KOPT-K1 (cell line): ENCODE data around the gene TAF1C.
"Not testable (repeated sequence)": the region's sequence is repeated elsewhere in the genome, so short reads cannot be mapped to it uniquely, and the experiment has no call there.

Experiments used
- H3K27ac ChIP-seq: fragments of 200-600 bp; sonication (generic); 2 replicates; pipeline ENCODE4 v1.5.1; 2016; ENCODE audit warnings: antibody characterized with exemption, mild to moderate bottlenecking, low read depth, low read length; ENCODE audit not compliant: poor library complexity, severe bottlenecking
- H3K36me3 ChIP-seq: fragments of 200-600 bp; sonication (generic); 2 replicates; pipeline ENCODE4 v1.5.1; 2017; ENCODE audit warnings: antibody characterized with exemption, mild to moderate bottlenecking, low read length, moderate library complexity; ENCODE audit not compliant: insufficient read depth
- H3K9me3 ChIP-seq: fragments of 200-600 bp; sonication (generic); 2 replicates; pipeline ENCODE4 v1.5.1; 2017; ENCODE audit warnings: antibody characterized with exemption, low read length, mild to moderate bottlenecking; ENCODE audit not compliant: insufficient read depth, poor library complexity, severe bottlenecking

The TAF1C gene

DNA sequence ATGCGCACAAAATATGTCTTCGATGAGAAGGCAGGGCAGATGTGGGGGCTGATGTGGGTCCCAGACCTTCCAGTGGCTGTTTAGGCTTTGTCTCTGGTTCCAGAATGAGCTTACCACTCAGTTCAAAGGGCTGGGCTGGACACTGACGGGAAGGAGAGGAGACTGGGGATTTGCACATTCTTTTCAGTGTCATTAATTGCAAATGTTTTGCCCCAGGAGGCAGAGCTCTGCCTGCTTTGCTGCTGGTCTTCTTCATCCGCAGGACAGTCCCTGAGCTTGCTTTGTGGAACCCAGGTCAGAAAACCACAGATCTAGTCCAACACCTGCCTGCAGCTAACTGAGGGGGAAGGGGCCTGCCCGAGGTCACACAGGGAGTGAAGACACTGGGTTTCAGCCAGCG lies 32.1 kb upstream of the TAF1C start:
- no peaks in the 10 kb centered on the region for H3K9me3 ChIP-seq
- H3K36me3 ChIP-seq: no peaks in the 10 kb centered on the region
- H3K27ac ChIP-seq: no peak overlapping the region

DNA sequence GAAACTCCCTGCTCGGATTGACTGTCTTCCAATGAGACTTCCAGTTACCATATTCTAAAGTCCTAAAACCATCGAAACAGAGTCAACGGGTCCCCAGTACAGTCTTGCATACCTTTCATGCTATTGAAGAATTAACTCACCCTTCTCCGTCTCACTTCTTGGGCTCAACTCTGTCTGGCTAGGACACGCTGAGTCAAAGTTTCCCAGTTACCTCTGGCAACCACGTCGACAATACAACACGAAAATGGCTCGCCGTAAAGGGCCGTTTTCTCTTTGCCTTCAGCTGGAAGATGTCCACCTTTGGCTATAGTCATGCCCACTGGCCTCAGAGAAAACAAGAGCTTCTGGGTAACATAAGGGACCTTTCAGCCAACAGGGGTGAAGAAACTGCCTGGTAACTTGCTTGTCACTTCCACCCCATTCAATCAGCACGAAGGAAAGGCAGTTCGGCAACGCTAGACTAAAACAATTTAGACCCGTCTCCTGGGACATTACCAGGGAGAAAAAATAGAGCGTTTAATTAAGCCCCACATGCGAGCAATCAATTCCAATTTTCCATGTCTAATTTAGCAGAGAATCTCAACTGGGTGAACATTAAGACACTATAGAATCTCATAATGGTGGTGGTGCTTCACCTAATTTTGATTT lies 31.4 kb upstream of the TAF1C start:
- H3K27ac ChIP-seq: no peak overlapping the region
- no peaks in the 10 kb centered on the region for H3K36me3 ChIP-seq
- no peaks in the 10 kb centered on the region for H3K9me3 ChIP-seq

DNA sequence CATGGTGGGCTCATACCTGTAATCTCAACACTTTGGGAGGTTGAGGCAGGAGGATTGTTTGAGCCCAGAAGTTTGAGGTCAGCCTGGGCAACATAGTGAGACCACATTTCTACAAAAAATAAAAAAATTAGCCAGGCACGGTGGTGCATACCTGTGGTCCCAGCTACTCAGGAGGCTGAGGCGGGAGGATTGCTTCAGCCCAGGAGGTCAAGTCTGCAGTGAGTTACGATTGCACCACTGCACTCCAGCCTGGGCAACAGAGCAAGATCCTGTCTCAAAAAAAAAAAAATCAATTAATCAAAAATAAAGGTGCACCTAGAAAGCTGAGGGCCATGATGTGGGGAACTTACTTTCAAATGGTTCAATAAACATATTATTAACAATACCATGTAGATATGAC lies 29.3 kb upstream of the TAF1C start:
- not testable (repeated sequence) for H3K36me3 ChIP-seq, H3K27ac ChIP-seq, H3K9me3 ChIP-seq

DNA sequence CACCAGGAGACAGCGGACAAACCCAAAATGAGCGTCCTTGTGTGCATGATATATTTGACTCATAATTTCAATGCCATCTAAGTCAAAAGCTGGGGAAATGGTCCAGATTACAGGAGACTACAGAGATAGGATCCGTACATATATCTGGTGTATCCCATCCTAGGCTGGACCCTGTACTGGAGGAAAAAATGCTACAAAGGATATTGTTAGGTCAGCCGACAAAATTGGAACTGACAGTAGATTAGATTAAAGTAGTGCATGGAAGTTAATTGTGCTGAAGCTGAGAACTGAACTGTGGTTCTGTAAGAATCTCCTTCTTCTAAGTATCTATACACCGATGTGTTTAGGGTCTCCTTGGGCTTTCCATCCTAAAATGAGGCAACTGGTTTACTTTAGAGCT lies 28.7 kb upstream of the TAF1C start:
- Histone ChIP-seq H3K27ac (no peak overlapping the region), H3K36me3 (no peaks in the 10 kb centered on the region), H3K9me3 (peaks cover 4% of the 10 kb centered on the region)

DNA sequence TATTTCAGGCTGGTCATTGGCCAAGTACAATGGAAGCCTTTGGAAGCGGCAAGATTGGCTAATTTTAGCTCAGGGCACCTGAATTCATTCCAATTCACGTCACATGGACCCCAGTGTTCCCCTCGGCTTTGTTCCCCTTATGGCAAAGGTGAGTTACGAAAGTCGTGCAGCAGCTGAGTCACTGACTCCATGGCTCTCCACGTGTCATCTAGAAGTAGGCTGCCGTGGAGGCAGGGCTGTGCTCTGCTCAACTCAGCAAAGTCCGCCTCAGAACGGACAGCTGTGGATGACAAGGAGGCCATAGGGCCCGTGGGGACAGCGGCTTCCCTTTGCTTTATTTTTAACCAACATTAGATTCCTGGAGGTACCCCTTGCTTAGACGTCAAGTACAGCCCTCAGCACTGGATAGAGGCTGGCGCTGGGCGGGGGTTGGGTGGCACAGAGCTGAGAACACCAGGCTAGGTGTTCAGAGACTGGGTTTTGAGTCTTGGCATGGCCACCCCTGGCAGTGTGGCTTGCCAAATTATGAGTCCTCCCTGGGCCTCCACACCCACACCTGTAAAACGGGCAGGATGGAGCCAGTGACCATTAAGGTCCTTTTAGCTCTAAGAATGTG lies 27.7 kb upstream of the TAF1C start:
- Histone ChIP-seq H3K36me3 (no peaks in the 10 kb centered on the region), H3K27ac (no peak overlapping the region), H3K9me3 (peaks cover 5% of the 10 kb centered on the region)

DNA sequence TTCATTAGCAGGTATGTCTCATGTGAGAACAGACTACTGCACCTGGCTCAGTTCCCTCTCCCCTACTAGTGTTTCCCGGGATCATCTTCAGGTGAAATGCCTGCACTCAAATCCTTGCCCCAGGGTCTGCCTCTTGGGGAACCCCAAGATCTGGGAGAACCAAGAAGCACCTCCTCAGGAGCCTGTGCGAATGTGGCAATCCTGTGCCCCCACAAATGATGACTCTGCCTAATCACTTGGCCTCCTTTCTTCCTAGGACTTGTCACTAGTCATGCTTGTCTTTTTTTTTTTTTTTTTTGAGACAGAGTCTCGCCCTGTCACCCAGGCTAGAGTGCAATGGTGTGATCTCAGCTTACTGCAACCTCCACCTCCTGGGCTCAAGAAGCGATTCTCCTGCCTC lies 25.8 kb upstream of the TAF1C start:
- Histone ChIP-seq H3K36me3 (no peaks in the 10 kb centered on the region), H3K27ac (no peak overlapping the region), H3K9me3 (peaks cover 5% of the 10 kb centered on the region)

DNA sequence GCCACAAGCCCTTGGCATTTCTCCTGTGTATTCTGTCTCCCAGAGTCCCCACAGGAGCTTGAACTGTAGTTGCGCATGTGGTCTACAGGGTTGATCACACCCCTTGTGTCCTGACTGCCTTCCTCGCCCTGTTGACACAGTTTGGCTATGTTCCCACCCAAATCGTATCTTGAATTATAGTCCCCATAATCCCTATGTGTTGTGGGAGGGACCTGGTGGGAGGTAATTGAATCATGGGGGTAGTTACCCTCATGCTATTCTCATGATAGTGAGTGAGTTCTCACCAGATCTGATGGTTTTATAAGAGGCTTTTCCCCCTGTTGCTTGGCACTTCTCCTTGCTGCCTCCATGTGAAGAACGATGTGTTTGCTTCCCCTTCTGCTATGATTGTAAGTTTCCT lies 25.3 kb upstream of the TAF1C start:
- Histone ChIP-seq H3K9me3 (peaks cover 5% of the 10 kb centered on the region), H3K27ac (no peak overlapping the region), H3K36me3 (no peaks in the 10 kb centered on the region)

DNA sequence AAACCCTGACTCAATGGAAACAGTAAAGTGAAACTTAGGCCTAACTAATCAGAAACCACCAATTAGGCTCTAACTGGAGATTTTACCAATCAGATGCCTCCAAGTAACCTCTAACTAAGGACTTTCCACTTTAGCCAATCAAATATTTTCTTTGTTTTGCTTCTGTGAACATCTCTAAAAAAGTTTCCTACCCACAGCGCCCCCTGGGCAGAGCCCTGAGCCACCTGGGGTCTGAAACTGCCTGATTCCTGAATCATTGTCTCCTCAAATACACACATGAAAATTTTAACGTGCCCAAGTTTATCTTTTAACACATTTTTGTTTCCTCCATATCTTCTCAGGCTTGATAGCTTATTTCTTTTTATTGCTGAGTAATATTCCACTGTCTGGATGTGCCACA lies 23.1 kb upstream of the TAF1C start:
- Histone ChIP-seq H3K36me3 (no peaks in the 10 kb centered on the region), H3K9me3 (peaks cover 5% of the 10 kb centered on the region), H3K27ac (no peak overlapping the region)

DNA sequence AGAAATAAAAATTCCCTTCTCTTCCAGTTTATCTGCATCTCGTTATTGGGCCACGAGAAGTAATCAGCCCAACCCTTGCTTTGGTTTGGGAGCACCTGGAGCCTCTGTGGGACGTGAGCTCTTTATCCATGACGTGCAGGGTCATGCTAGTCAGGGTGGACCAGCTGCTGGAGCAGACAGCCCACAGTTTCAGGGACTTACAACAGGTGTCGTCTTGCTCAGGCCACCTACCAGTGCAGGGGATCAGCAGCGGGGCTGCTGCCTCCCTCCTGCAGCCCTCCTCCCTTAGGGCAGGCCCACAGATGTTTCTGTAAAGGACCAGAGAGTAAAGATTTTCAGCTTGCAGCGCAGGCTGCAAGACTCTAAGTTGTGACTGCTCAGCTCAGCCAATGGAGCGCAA lies 21.0 kb upstream of the TAF1C start:
- no peaks in the 10 kb centered on the region for H3K36me3 ChIP-seq
- H3K9me3 ChIP-seq: peaks cover 5% of the 10 kb centered on the region
- no peak overlapping the region for H3K27ac ChIP-seq

DNA sequence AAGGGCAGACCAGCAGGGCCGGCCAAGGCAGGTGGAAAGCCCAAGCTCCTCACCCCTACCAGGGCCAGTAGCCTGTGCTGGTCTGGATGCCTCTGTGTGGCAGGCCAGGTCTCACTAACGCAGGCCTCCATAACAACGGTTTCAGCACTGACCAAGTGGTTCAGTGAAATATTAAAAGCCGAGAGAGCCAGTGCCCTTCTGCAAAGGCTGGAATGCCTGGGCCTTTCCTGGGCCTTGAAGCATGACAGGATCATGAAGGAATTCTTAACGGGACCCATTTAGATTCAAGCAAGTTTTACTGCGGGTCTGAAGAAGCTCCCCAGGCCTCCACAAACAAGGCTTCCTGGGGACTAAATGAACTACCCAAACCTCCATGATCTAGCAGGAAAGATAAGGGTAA lies 20.4 kb upstream of the TAF1C start:
- no peaks in the 10 kb centered on the region for H3K36me3 ChIP-seq
- peaks cover 5% of the 10 kb centered on the region for H3K9me3 ChIP-seq
- H3K27ac ChIP-seq: no peak overlapping the region

DNA sequence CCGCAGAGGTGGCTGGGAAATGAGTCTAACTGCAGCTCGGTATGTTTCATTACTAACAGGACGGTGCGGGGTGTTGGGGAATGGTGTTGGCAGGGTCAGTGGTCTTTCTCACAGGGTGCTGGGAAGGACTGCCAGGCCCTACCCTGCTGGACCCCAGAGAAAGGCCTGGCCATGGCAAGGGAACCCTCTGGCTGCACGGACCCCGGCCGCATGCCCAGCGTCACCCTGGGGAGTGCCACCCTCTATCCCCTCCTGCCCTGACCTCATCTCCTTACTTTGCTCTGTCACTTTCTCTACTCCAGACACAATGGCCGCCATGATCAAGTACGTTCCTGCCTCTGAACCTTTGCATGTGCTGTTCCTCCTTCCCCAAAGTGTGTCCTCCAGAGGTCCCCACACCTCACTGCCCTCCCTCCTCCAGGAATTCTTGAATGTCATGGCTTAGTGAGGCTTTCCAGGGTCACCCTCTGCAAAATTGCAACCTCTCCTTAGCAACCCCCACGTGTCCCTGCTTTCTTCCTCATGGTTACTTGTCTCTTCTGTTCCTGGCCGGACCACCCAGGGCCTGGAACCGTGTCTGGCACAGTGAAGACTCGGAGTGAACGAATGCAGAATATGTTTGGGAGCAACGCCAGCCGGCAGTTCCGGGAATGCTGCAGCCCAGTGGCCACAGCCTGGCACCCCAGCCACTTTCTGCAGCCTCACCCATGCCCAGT lies 19.3 kb upstream of the TAF1C start:
- no peak overlapping the region for H3K27ac ChIP-seq
- peaks cover 5% of the 10 kb centered on the region for H3K9me3 ChIP-seq
- no peaks in the 10 kb centered on the region for H3K36me3 ChIP-seq

DNA sequence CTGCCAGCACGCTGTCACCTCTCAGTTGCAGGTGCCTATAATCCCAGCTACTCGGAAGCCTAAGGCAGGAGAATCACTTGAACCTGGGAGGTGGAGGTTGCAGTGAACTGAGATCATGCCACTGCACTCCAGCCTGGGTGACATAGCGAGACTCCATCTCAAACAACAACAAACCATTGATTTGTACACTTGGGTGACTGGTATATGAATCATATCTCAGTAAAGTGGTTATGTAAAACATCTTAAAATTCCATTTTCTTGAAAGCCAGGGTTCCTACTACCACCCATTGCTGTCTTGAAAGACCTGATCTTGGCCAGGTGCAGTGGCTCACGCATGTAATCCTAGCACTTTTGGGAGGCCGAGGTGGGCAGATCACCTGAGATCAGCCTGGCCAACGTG lies 18.3 kb upstream of the TAF1C start:
- not testable (repeated sequence) for H3K9me3 ChIP-seq, H3K27ac ChIP-seq, H3K36me3 ChIP-seq

DNA sequence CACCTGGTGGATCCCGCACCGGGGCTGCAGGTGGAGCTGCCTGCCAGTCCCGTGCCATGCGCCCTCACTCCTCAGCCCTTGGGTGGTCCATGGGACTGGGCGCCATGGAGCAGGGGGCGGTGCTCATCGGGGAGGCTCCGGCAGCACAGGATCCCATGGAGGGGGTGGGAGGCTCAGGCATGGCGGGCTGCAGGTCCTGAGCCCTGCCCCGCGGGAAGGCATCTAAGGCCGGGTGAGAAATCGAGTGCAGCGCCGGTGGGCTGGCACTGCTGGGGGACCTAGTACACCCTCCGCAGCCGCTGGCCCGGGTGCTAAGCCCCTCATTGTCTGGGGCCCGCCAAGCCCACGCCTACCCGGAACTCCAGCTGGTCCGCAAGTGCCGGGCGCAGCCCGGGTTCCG lies 17.7 kb upstream of the TAF1C start:
- H3K9me3 ChIP-seq: not testable (repeated sequence)

DNA sequence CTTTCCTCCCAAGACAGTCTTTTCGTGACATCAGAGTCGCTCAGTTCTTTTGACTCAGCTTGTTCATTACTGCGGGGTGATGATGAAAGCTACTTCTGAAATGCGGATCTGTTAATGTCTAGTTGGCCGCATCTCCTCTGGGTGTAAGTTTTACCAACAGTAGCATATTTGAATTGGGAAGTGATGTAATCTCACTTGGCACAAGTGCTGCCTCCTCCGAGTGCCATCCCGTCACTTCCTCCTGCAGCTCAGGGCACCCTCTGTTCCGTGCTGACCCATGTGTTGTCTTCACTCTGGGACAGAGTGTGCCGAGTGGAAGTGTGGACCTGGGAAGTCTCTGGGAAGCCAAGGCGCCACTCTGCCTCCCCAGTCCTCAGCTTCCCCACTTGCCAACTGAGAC lies 13.0 kb upstream of the TAF1C start:
- Histone ChIP-seq H3K36me3 (no peaks in the 10 kb centered on the region), H3K27ac (no peak overlapping the region), H3K9me3 (no peaks in the 10 kb centered on the region)

More for the DNA sequence above, 17.7 kb upstream of the TAF1C start:
- H3K27ac ChIP-seq, H3K36me3 ChIP-seq: not testable (repeated sequence)

DNA sequence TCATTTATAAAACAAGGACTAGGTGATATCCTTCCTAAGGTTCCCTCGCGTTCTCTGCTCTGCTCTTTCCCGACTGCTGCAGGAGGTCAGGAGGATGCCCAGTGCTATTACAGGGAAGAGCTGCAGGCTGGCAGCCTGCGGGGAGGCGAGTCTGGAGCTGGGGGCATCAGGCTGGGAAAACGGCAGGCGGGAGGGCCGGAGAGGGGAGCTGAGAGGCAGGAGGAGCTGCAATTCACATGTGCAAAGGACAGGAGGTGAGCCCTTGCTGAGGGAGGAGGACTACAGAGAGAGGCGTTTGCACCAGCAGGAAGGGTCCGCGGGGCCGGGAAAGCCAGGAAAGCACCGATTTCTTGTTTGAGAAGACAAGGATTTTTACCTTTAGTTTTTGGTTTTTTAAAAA lies 12.2 kb upstream of the TAF1C start:
- H3K36me3 ChIP-seq: no peaks in the 10 kb centered on the region
- H3K27ac ChIP-seq: no peak overlapping the region
- H3K9me3 ChIP-seq: no peaks in the 10 kb centered on the region

DNA sequence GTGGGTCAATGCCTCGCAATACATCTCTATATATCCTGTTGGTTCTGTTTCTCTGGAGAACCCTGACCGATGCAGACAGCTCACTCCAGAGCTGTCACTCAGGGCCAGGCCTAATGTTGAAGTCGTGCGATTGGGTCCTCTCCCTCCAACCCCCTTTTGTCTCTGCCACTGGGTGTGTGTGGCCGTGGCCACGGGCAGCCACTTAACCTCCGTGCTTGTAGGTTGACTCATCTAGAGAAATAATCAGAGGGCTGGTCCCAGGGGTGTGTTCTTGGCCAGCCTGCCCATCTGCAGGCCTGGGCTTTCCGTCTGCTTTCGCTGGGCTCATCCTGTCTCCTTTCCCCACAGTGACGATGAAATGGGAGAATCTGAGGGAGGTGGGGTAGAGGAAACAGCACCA lies 11.5 kb upstream of the TAF1C start:
- H3K36me3 ChIP-seq: no peaks in the 10 kb centered on the region
- H3K27ac ChIP-seq: no peak overlapping the region
- H3K9me3 ChIP-seq: no peaks in the 10 kb centered on the region
